Cardiac muscle cell (in vitro differentiated cells and primary cell): Measurements from ENCODE around the gene FAM83C. TPM values are rescaled to one million over a fixed set of nuclear protein-coding genes. Genes with fewer than 3 reads are reported as not detected.

Source experiments
- DNase-seq, 2 donors: peaks; one replicate each; pipeline versions ENCODE4 v3.0.0 to v3.0.0-alpha.2; 2010 to 2017; ENCODE audit warnings: low read depth in 1 of 2, low spot score in 1 of 2
- H3K27ac ChIP-seq: fragments of 200-600 bp; sonication (generic); 2 replicates; pipeline ENCODE4 v1.5.1; 2016
- H3K27me3 ChIP-seq: fragments of 200-600 bp; sonication (generic); 2 replicates; pipeline ENCODE4 v1.6.0; 2016; ENCODE audit warnings: control low read depth
- H3K36me3 ChIP-seq: fragments of 200-600 bp; sonication (generic); 2 replicates; pipeline ENCODE4 v1.5.1; 2016; ENCODE audit warnings: control low read depth
- H3K4me1 ChIP-seq: fragments of 200-600 bp; sonication (generic); 2 replicates; pipeline ENCODE4 v1.8.1; 2017; ENCODE audit warnings: low read depth, mild to moderate bottlenecking, mixed run types
- H3K4me3 ChIP-seq: fragments of 200-600 bp; sonication (generic); 2 replicates; pipeline ENCODE4 v1.5.1; 2016; ENCODE audit warnings: mild to moderate bottlenecking
- H3K9me3 ChIP-seq: fragments of 200-600 bp; sonication (generic); 2 replicates; pipeline ENCODE4 v1.5.1; 2017; ENCODE audit warnings: low read depth, mild to moderate bottlenecking, control low read depth
- CTCF ChIP-seq: IDR thresholded peaks from 2 replicates; pipeline ENCODE4 v1.5.1; 2012; ENCODE audit warnings: low read depth, mild to moderate bottlenecking, low read length
- polyA plus RNA-seq: library from polyadenylated mRNA; unstranded; fragments of >200 nt; fragmentation: Nextera tagmentation; extraction: Ambion mirVana; gene quantifications from 2 replicates; pipeline ENCODE4 v1.2.1, GENCODE V29; 2016
- total RNA-seq: library from RNA; depleted of rRNA; stranded (reverse); fragments of >200 nt; gene quantifications from 2 replicates; pipeline ENCODE4 v1.2.3, GENCODE V29; 2016

The FAM83C gene
- total and polyA plus RNA-seq, 2 experiments from 2014 or later, result not detected

GRCh38 chr20:35238170-35238569, 54.1 kb downstream of the FAM83C start:
- H3K9me3 ChIP-seq, result no peaks in the 10 kb centered on the region
- H3K4me1 ChIP-seq, result peaks cover 31% of the 10 kb centered on the region
- no peaks in the 10 kb centered on the region for H3K27me3 ChIP-seq
- no peak overlapping the region for H3K4me3 ChIP-seq
- no peak for DNase-seq
- TF ChIP-seq CTCF, result no peak
- H3K27ac ChIP-seq, result no peak overlapping the region
- H3K36me3 ChIP-seq, result no peaks in the 10 kb centered on the region

GRCh38 chr20:35237486-35237885, 54.7 kb downstream of the FAM83C start:
- no peak for TF ChIP-seq CTCF
- Histone ChIP-seq H3K4me1 (peaks cover 31% of the 10 kb centered on the region), H3K4me3 (no peak overlapping the region)

GRCh38 chr20:35235881-35236280, 56.3 kb downstream of the FAM83C start:
- DNase-seq, result no peak
- Histone ChIP-seq H3K36me3 (no peaks in the 10 kb centered on the region), H3K27me3 (no peaks in the 10 kb centered on the region), H3K4me1 (peaks cover 30% of the 10 kb centered on the region), H3K9me3 (no peaks in the 10 kb centered on the region), H3K4me3 (no peak overlapping the region), H3K27ac (no peak overlapping the region)
- no peak for TF ChIP-seq CTCF

More at GRCh38 chr20:35237486-35237885, 54.7 kb downstream of the FAM83C start:
- no peaks in the 10 kb centered on the region for H3K36me3 ChIP-seq
- DNase-seq, result no peak
- H3K27ac ChIP-seq, result no peak overlapping the region
- H3K9me3 ChIP-seq, result no peaks in the 10 kb centered on the region
- no peaks in the 10 kb centered on the region for H3K27me3 ChIP-seq

Other genes starting within 250 kb of the FAM83C start
- gene TRPC4AP, start 199.6 kb downstream of the FAM83C start, total RNA-seq, result 113 and 120 TPM in 2 replicates
- 123 and 131 TPM in 2 replicates for gene TRPC4AP, start 199.6 kb downstream of the FAM83C start, polyA plus RNA-seq
- 40.1 and 42.1 TPM in 2 replicates for gene EDEM2, start 145.1 kb downstream of the FAM83C start, total RNA-seq
- 57.5 and 66.2 TPM in 2 replicates for gene EDEM2, start 145.1 kb downstream of the FAM83C start, polyA plus RNA-seq
- 8.2 and 11.6 TPM in 2 replicates for gene PROCR, start 120.4 kb downstream of the FAM83C start, total RNA-seq
- 12.5 and 13.7 TPM in 2 replicates for gene PROCR, start 120.4 kb downstream of the FAM83C start, polyA plus RNA-seq
- 8.7 and 8.9 TPM in 2 replicates for gene MMP24, start 65.7 kb downstream of the FAM83C start, total RNA-seq
- 3.4 and 5.9 TPM in 2 replicates for gene MMP24, start 65.7 kb downstream of the FAM83C start, polyA plus RNA-seq
- 29.4 and 34.9 TPM in 2 replicates for gene MMP24OS, start 14.3 kb downstream of the FAM83C start, total RNA-seq
- gene MMP24OS, start 14.3 kb downstream of the FAM83C start, polyA plus RNA-seq, result 42.5 and 61.4 TPM in 2 replicates
- 80.4 and 129 TPM in 2 replicates for gene EIF6, start 7.7 kb downstream of the FAM83C start, total RNA-seq
- 186 and 203 TPM in 2 replicates for gene EIF6, start 7.7 kb downstream of the FAM83C start, polyA plus RNA-seq
- 65.6 and 74.4 TPM in 2 replicates for gene UQCC1, start 119.5 kb upstream of the FAM83C start, total RNA-seq
- gene UQCC1, start 119.5 kb upstream of the FAM83C start, polyA plus RNA-seq, result 96.9 and 101 TPM in 2 replicates
- gene GDF5, start 145.8 kb upstream of the FAM83C start, total RNA-seq, result 0.78 and 1.0 TPM in 2 replicates
- gene GDF5, start 145.8 kb upstream of the FAM83C start, polyA plus RNA-seq, result 0.91 and 1.2 TPM in 2 replicates
- gene CEP250, start 163.2 kb upstream of the FAM83C start, total RNA-seq, result 32.3 and 61.5 TPM in 2 replicates
- 39.1 and 49.1 TPM in 2 replicates for gene CEP250, start 163.2 kb upstream of the FAM83C start, polyA plus RNA-seq
- gene C20orf173, start 237.2 kb upstream of the FAM83C start, total RNA-seq, result not detected in 2 replicates
- not detected in 2 replicates for gene C20orf173, start 237.2 kb upstream of the FAM83C start, polyA plus RNA-seq
- gene ERGIC3, start 249.7 kb upstream of the FAM83C start, total RNA-seq, result 213 and 254 TPM in 2 replicates
- 170 and 179 TPM in 2 replicates for gene ERGIC3, start 249.7 kb upstream of the FAM83C start, polyA plus RNA-seq